SJSA1 (cell line): Measurements from ENCODE around the gene TAF4B. TPM values are rescaled to one million over a fixed set of nuclear protein-coding genes. Genes with fewer than 3 reads are reported as not detected.
A peak's percentile ranks its signal among the peaks of the same experiment; 100 is the strongest.
"Not testable (repeated sequence)": the region's sequence is repeated elsewhere in the genome, so short reads cannot be mapped to it uniquely, and the experiment has no call there.

Source experiments
- DNase-seq, 2 experiments: peaks; one replicate each; pipeline ENCODE4 v3.0.0-alpha.2; 2015 to 2020; ENCODE audit warnings: low spot score in 2 of 2, low read depth in 1 of 2
- H3K27ac ChIP-seq: fragments of 250-450 bp; sonication (Bioruptor Pico); 2 replicates; pipeline ENCODE4 v1.5.1; 2020; ENCODE audit warnings: mild to moderate bottlenecking, moderate library complexity
- H3K27me3 ChIP-seq: fragments of 250-450 bp; sonication (Bioruptor Pico); replicated peaks from 2 replicates; pipeline ENCODE4 v1.5.1; 2020; ENCODE audit warnings: mild to moderate bottlenecking, moderate library complexity
- H3K36me3 ChIP-seq: fragments of 250-450 bp; sonication (Bioruptor Pico); 2 replicates; pipeline ENCODE4 v1.5.1; 2020; ENCODE audit warnings: mild to moderate bottlenecking
- H3K4me1 ChIP-seq: fragments of 250-450 bp; sonication (Bioruptor Pico); replicated peaks from 2 replicates; pipeline ENCODE4 v1.6.1; 2021; ENCODE audit warnings: mild to moderate bottlenecking
- H3K4me3 ChIP-seq: fragments of 250-450 bp; sonication (Bioruptor Pico); 2 replicates; pipeline ENCODE4 v1.5.1; 2020; ENCODE audit warnings: mild to moderate bottlenecking
- H3K9me3 ChIP-seq: fragments of 250-450 bp; sonication (Bioruptor Pico); replicated peaks from 2 replicates; pipeline ENCODE4 v1.5.1; 2020; ENCODE audit warnings: mild to moderate bottlenecking
- total RNA-seq: library from RNA; depleted of rRNA; stranded (reverse); fragments of >200 nt; shearing (Covaris generic); gene quantifications from 2 replicates; pipeline ENCODE4 v1.2.3, GENCODE V29; 2014; rRNA removed

Gene TAF4B
- total RNA-seq, result 1.3 and 2.7 TPM in 2 replicates

GRCh38 chr18:26226229-26227050 lies at the start of gene TAF4B:
Gene TAF4B, plus strand, starts transcription at chr18:26226445. Its CDS starts 489 bp downstream, at chr18:26226934.
- 0 out of 2 replicates have a peak, but pooled peaks cover 3% of the 10 kb centered on the region for H3K36me3 ChIP-seq
- 0 out of 2 replicates have a peak, but pooled peaks cover 6% of the 10 kb centered on the region for H3K4me1 ChIP-seq
- no peaks in the 10 kb centered on the region for H3K9me3 ChIP-seq
- peak within 1 kb of the TSS; percentile 24; the same call in 1 of the 2 replicates for H3K27ac ChIP-seq
- H3K4me3 ChIP-seq, result peak within 1 kb of the TSS; percentile 65
- H3K27me3 ChIP-seq, result no peaks in the 10 kb centered on the region
- DNase-seq, result peak; percentile 87 to 89

- Histone ChIP-seq H3K27ac (no peak overlapping the region), H3K27me3 (0 out of 2 replicates have a peak, but pooled peaks cover 5% of the 10 kb centered on the region), H3K9me3 (no peaks in the 10 kb centered on the region), H3K36me3 (no peaks in the 10 kb centered on the region), H3K4me1 (no peaks in the 10 kb centered on the region), H3K4me3 (no peak overlapping the region)
- no peak for DNase-seq
Observed at GRCh38 chr18:26181343-26181826, 44.9 kb upstream of the TAF4B start.

GRCh38 chr18:26183395-26184112 lies 42.7 kb upstream of the TAF4B start:
- Histone ChIP-seq H3K4me3 (no peak overlapping the region), H3K27me3 (no peaks in the 10 kb centered on the region), H3K27ac (no peak overlapping the region), H3K36me3 (no peaks in the 10 kb centered on the region), H3K9me3 (no peaks in the 10 kb centered on the region), H3K4me1 (no peaks in the 10 kb centered on the region)
- DNase-seq, result no peak

GRCh38 chr18:26185267-26185666 lies 41.0 kb upstream of the TAF4B start:
- no peaks in the 10 kb centered on the region for H3K9me3 ChIP-seq
- H3K4me3 ChIP-seq, result no peak overlapping the region
- DNase-seq, result no peak
- H3K36me3 ChIP-seq, result no peaks in the 10 kb centered on the region
- no peaks in the 10 kb centered on the region for H3K4me1 ChIP-seq
- H3K27me3 ChIP-seq, result no peaks in the 10 kb centered on the region
- no peak overlapping the region for H3K27ac ChIP-seq

GRCh38 chr18:26190506-26190905 lies 35.7 kb upstream of the TAF4B start:
- no peak for DNase-seq
- no peak overlapping the region for H3K4me3 ChIP-seq
- H3K4me1 ChIP-seq, result no peaks in the 10 kb centered on the region
- H3K27me3 ChIP-seq, result no peaks in the 10 kb centered on the region
- no peaks in the 10 kb centered on the region for H3K9me3 ChIP-seq
- H3K36me3 ChIP-seq, result no peaks in the 10 kb centered on the region
- no peak overlapping the region for H3K27ac ChIP-seq

GRCh38 chr18:26192233-26192632 lies 34.0 kb upstream of the TAF4B start:
- Histone ChIP-seq H3K36me3 (no peaks in the 10 kb centered on the region), H3K9me3 (no peaks in the 10 kb centered on the region), H3K27me3 (no peaks in the 10 kb centered on the region), H3K27ac (no peak overlapping the region), H3K4me3 (no peak overlapping the region), H3K4me1 (no peaks in the 10 kb centered on the region)
- no peak for DNase-seq

GRCh38 chr18:26196605-26197004 lies 29.6 kb upstream of the TAF4B start:
- Histone ChIP-seq H3K27me3 (no peaks in the 10 kb centered on the region), H3K9me3 (no peaks in the 10 kb centered on the region), H3K27ac (no peak overlapping the region), H3K36me3 (no peaks in the 10 kb centered on the region), H3K4me1 (no peaks in the 10 kb centered on the region), H3K4me3 (no peak overlapping the region)
- DNase-seq, result no peak

GRCh38 chr18:26202001-26202400 lies 24.2 kb upstream of the TAF4B start:
- not testable (repeated sequence) for H3K9me3 ChIP-seq, H3K36me3 ChIP-seq, H3K4me3 ChIP-seq, H3K4me1 ChIP-seq, DNase-seq, H3K27me3 ChIP-seq, H3K27ac ChIP-seq

GRCh38 chr18:26205318-26205717 lies 20.9 kb upstream of the TAF4B start:
- no peaks in the 10 kb centered on the region for H3K4me1 ChIP-seq
- no peak for DNase-seq
- no peaks in the 10 kb centered on the region for H3K9me3 ChIP-seq
- H3K36me3 ChIP-seq, result no peaks in the 10 kb centered on the region
- H3K27ac ChIP-seq, result no peak overlapping the region
- no peaks in the 10 kb centered on the region for H3K27me3 ChIP-seq
- no peak overlapping the region for H3K4me3 ChIP-seq

GRCh38 chr18:26206488-26206887 lies 19.8 kb upstream of the TAF4B start:
- Histone ChIP-seq H3K4me1 (no peaks in the 10 kb centered on the region), H3K27me3 (no peaks in the 10 kb centered on the region), H3K36me3 (no peaks in the 10 kb centered on the region), H3K9me3 (no peaks in the 10 kb centered on the region), H3K27ac (no peak overlapping the region), H3K4me3 (no peak overlapping the region)
- no peak for DNase-seq

- H3K4me3 ChIP-seq, result no peak overlapping the region
Observed at GRCh38 chr18:26207937-26208336, 18.3 kb upstream of the TAF4B start.

GRCh38 chr18:26208977-26209376 lies 17.3 kb upstream of the TAF4B start:
- Histone ChIP-seq H3K4me3 (no peak overlapping the region), H3K4me1 (no peaks in the 10 kb centered on the region), H3K27ac (no peak overlapping the region), H3K9me3 (no peaks in the 10 kb centered on the region), H3K36me3 (no peaks in the 10 kb centered on the region), H3K27me3 (no peaks in the 10 kb centered on the region)
- DNase-seq, result no peak

More at GRCh38 chr18:26207937-26208336, 18.3 kb upstream of the TAF4B start:
- Histone ChIP-seq H3K36me3 (no peaks in the 10 kb centered on the region), H3K27me3 (no peaks in the 10 kb centered on the region), H3K4me1 (no peaks in the 10 kb centered on the region), H3K9me3 (no peaks in the 10 kb centered on the region), H3K27ac (no peak overlapping the region)
- no peak for DNase-seq

- Histone ChIP-seq H3K4me1 (no peaks in the 10 kb centered on the region), H3K4me3 (no peak overlapping the region), H3K9me3 (no peaks in the 10 kb centered on the region), H3K36me3 (no peaks in the 10 kb centered on the region), H3K27ac (no peak overlapping the region), H3K27me3 (no peaks in the 10 kb centered on the region)
- DNase-seq, result no peak
Observed at GRCh38 chr18:26210147-26210546, 16.1 kb upstream of the TAF4B start.
